Gastrocnemius medialis (tissue), 4 donors: ENCODE data around the gene ARHGAP28. TPM values are rescaled to one million over a fixed set of nuclear protein-coding genes. Genes with fewer than 3 reads are reported as not detected.
"Not testable (repeated sequence)": the region's sequence is repeated elsewhere in the genome, so short reads cannot be mapped to it uniquely, and the experiment has no call there.

ENCODE experiments used
- ATAC-seq, 2 donors: fragments of 150-250 bp; one replicate each; pipeline ENCODE4 v1.9.1; 2016
- DNase-seq, 2 donors: peaks; one replicate each; pipeline ENCODE4 v3.0.0-alpha.2; 2019
- H3K27ac ChIP-seq, 4 donors: fragments of 200-600 bp; sonication (generic); 1 replicate in 1 of 4; 2 replicates in 3 of 4; pipeline ENCODE4 v1.5.1; 2016 to 2018; ENCODE audit warnings: mild to moderate bottlenecking in 2 of 4, moderate library complexity in 1 of 4
- H3K27me3 ChIP-seq, 3 donors: fragments of 200-600 bp; sonication (generic) in 2 of 3; 1 replicate in 1 of 3; 2 replicates in 2 of 3; pipeline versions ENCODE4 v1.5.1 to v1.6.0; 2016 to 2019; ENCODE audit warnings: mild to moderate bottlenecking in 1 of 3, moderate library complexity in 1 of 3
- H3K36me3 ChIP-seq, 2 donors: fragments of 200-600 bp; sonication (generic) in 1 of 2; one replicate each; pipeline ENCODE4 v1.5.1; 2017 to 2018
- H3K4me1 ChIP-seq, 2 donors: fragments of 200-600 bp; sonication (generic) in 1 of 2; one replicate each; pipeline ENCODE4 v1.5.1; 2016 to 2017; ENCODE audit warnings: mild to moderate bottlenecking in 2 of 2
- H3K4me3 ChIP-seq, 4 donors: fragments of 200-600 bp; sonication (generic) in 3 of 4; 1 replicate in 1 of 4; 2 replicates in 3 of 4; pipeline ENCODE4 v1.5.1; 2016 to 2019; ENCODE audit warnings: mild to moderate bottlenecking in 2 of 4
- H3K9me3 ChIP-seq, 3 donors: fragments of 200-600 bp; sonication (generic) in 2 of 3; 1 replicate in 1 of 3; 2 replicates in 2 of 3; pipeline ENCODE4 v1.5.1; 2016 to 2019
- POLR2A ChIP-seq, 2 donors: fragments of 450-650 bp; IDR thresholded peaks; one replicate each; pipeline ENCODE4 v1.6.1; 2017; ENCODE audit warnings: antibody characterized with exemption in 2 of 2, mild to moderate bottlenecking in 2 of 2, moderate library complexity in 2 of 2
- in situ Hi-C, 4 donors: fragments of 200-750 bp; cut with MboI; loops; one replicate each; pipeline versions ENCODE4 v1.15.0 to v1.8.0; 2017; ENCODE audit warnings: low sequenced_read_pairs in 4 of 4
- intact Hi-C: fragments of 100-400 bp; cut with DNase I; formaldehyde crosslinking; loops from one replicate; pipeline ENCODE4 v1.15.1; 2023; ENCODE audit warnings: low total_unique reads
- total RNA-seq, 4 donors: library from RNA; depleted of rRNA; stranded (reverse); fragments of >200 nt; gene quantifications; one replicate each; pipeline versions ENCODE4 v1.1.0 to v1.2.3, GENCODE V29; 2016
- TF ChIP-seq, protein P1 (sequence below), 5 experiments: fragments of 450-650 bp in 3 of 5; fragments of 200-600 bp in 2 of 5; sonication (generic) in 2 of 5; IDR thresholded peaks in 4 of 5; conservative IDR thresholded peaks in 1 of 5; 1 replicate in 4 of 5; 2 replicates in 1 of 5; pipeline ENCODE4 v1.5.1; 2016 to 2019; ENCODE audit warnings: antibody characterized with exemption in 5 of 5, mild to moderate bottlenecking in 3 of 5, moderate library complexity in 3 of 5

ARHGAP28 gene
- total RNA-seq, 4 donors from 2014 or later, result 4.6 to 17.9 (median 6.2) TPM

DNA sequence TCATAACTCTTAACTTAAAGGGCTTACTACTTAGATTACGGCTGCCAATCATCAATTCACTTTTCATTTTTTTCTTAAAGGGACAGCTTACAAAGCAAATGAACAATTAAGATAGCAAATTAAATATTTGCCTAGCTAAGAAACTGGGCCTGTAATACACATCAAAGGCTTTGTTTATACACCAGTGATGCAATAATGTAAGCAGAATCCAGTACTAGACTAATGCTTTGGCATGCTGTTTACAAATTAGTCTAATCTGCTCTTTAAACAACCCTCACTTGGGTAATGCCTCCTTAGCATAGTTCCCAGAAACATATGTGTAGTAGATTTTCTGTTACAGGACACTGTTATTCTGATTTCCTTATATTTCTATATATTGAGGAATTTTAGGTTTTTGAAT lies 105.8 kb downstream of the ARHGAP28 start:
- intact Hi-C loops, result loop anchor here (10.0 kb wide), 1 partner anchor 111 kb away; the partner anchor contains the start of gene ARHGAP28
- TF ChIP-seq POLR2A (IDR thresholded peaks at IDR 0.05), result no peak
- TF ChIP-seq, protein P1, sequence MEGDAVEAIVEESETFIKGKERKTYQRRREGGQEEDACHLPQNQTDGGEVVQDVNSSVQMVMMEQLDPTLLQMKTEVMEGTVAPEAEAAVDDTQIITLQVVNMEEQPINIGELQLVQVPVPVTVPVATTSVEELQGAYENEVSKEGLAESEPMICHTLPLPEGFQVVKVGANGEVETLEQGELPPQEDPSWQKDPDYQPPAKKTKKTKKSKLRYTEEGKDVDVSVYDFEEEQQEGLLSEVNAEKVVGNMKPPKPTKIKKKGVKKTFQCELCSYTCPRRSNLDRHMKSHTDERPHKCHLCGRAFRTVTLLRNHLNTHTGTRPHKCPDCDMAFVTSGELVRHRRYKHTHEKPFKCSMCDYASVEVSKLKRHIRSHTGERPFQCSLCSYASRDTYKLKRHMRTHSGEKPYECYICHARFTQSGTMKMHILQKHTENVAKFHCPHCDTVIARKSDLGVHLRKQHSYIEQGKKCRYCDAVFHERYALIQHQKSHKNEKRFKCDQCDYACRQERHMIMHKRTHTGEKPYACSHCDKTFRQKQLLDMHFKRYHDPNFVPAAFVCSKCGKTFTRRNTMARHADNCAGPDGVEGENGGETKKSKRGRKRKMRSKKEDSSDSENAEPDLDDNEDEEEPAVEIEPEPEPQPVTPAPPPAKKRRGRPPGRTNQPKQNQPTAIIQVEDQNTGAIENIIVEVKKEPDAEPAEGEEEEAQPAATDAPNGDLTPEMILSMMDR (IDR thresholded peaks at IDR 0.05 in 4 of 5, conservative IDR thresholded peaks at IDR 0.05 in 1 of 5), result no peak
- Histone ChIP-seq H3K9me3 (no peaks in the 10 kb centered on the region), H3K27ac (no peak overlapping the region), H3K4me3 (no peak overlapping the region), H3K36me3 (no peaks in the 10 kb centered on the region), H3K4me1 (no peaks in the 10 kb centered on the region), H3K27me3 (no peaks in the 10 kb centered on the region)
- no peak for ATAC-seq
- in situ Hi-C loops, result no loop called here
- DNase-seq, result no peak

DNA sequence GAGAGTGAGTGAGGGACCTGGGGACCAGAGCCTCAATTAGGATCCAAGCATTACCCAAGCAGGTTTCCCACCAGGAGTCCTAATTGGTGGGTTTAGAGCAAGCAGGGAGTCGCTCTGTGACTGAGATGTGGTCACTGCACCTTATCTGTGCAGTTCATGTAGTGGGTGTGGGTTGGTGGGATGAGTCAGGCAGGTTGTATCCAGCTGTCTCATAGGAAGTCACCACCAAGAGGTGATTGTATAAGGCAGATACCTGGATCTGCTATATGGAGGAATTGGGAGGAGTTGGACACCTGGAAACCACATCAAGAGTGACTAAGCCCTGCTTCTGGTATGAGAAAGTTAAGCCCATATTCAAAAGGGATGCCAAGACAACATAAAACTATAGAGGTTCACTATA lies 106.8 kb downstream of the ARHGAP28 start:
- H3K27ac ChIP-seq, result no peak overlapping the region
- no peak for TF ChIP-seq POLR2A (IDR thresholded peaks at IDR 0.05)
- DNase-seq (no peak), ATAC-seq (no peak)
- no peaks in the 10 kb centered on the region for H3K36me3 ChIP-seq
- no peaks in the 10 kb centered on the region for H3K9me3 ChIP-seq
- no peak overlapping the region for H3K4me3 ChIP-seq
- intact Hi-C loops, result loop anchor here (10.0 kb wide), 1 partner anchor 112 kb away; the partner anchor contains the start of gene ARHGAP28
- no peaks in the 10 kb centered on the region for H3K4me1 ChIP-seq
- no peaks in the 10 kb centered on the region for H3K27me3 ChIP-seq
- in situ Hi-C loops, result no loop called here

DNA sequence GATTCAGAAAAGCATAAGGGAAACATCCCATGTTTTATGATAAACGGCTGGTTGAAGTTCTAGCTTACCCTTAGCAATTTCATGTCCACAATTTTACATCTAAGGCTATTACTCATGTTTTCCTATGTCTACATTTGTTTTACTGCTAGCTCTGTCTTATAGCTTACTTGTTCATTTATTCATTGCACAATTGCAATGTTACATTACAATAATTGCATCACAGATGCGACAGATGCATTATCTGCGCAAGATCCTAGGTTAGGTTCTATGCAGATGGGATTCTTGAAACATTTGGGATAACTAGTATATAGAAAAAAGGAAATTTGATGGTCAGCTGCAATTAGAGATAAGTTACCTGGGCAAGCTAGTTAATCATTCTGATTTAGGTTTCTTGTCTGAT lies 108.4 kb downstream of the ARHGAP28 start:
- in situ Hi-C loops (no loop called here), intact Hi-C loops (loop anchor here (10.0 kb wide), 1 partner anchor 113 kb away; the partner anchor contains the start of gene ARHGAP28)
- no peaks in the 10 kb centered on the region for H3K36me3 ChIP-seq
- no peaks in the 10 kb centered on the region for H3K27me3 ChIP-seq
- TF ChIP-seq, protein P1 (IDR thresholded peaks at IDR 0.05 in 4 of 5, conservative IDR thresholded peaks at IDR 0.05 in 1 of 5), result no peak
- TF ChIP-seq POLR2A (IDR thresholded peaks at IDR 0.05), result no peak
- ATAC-seq (no peak), DNase-seq (no peak)
- H3K4me3 ChIP-seq, result no peak overlapping the region
- no peaks in the 10 kb centered on the region for H3K9me3 ChIP-seq
- H3K4me1 ChIP-seq, result no peaks in the 10 kb centered on the region
- no peak overlapping the region for H3K27ac ChIP-seq

- ATAC-seq (no peak), DNase-seq (no peak)
- Histone ChIP-seq H3K4me1 (no peaks in the 10 kb centered on the region), H3K9me3 (no peaks in the 10 kb centered on the region), H3K36me3 (no peaks in the 10 kb centered on the region), H3K27ac (no peak overlapping the region), H3K4me3 (no peak overlapping the region), H3K27me3 (no peaks in the 10 kb centered on the region)
- intact Hi-C loops, result no loop called here
- in situ Hi-C loops, result no loop called here
- TF ChIP-seq POLR2A (IDR thresholded peaks at IDR 0.05), result no peak
- TF ChIP-seq, protein P1 (IDR thresholded peaks at IDR 0.05 in 4 of 5, conservative IDR thresholded peaks at IDR 0.05 in 1 of 5), result no peak
Observed at GRCh38 chr18:6842081-6842480, 112.6 kb downstream of the ARHGAP28 start.

GRCh38 chr18:6843308-6843707 lies 113.8 kb downstream of the ARHGAP28 start:
- TF ChIP-seq POLR2A (IDR thresholded peaks at IDR 0.05), result no peak
- TF ChIP-seq, protein P1 (IDR thresholded peaks at IDR 0.05 in 4 of 5, conservative IDR thresholded peaks at IDR 0.05 in 1 of 5), result no peak
- H3K4me1 ChIP-seq, result no peaks in the 10 kb centered on the region
- in situ Hi-C loops, result no loop called here
- no peaks in the 10 kb centered on the region for H3K27me3 ChIP-seq
- no peak for ATAC-seq
- no peak overlapping the region for H3K4me3 ChIP-seq
- intact Hi-C loops, result no loop called here
- H3K36me3 ChIP-seq, result no peaks in the 10 kb centered on the region
- DNase-seq, result no peak
- H3K9me3 ChIP-seq, result no peaks in the 10 kb centered on the region
- H3K27ac ChIP-seq, result no peak overlapping the region

DNA sequence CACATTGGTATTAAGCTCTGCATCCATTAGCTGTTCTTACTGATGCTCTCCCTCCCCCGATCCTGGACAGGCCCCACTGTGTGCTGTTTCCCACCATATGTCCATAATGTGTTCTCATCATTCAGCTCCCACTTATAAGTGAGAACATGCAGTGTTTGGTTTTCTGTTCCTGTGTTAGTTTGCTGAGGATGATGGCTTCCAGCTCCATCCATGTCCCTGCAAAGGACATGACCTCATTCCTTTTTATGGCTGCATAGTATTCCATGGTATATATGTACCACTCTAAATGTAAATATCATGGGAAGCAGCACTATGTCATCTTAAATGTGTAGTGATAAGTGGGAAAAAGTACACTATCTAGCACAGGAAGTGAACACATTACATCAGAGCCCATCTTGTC lies 116.0 kb downstream of the ARHGAP28 start:
- DNase-seq, H3K9me3 ChIP-seq, in situ Hi-C loops, H3K36me3 ChIP-seq, H3K4me3 ChIP-seq, intact Hi-C loops, H3K27ac ChIP-seq, ATAC-seq, H3K4me1 ChIP-seq, H3K27me3 ChIP-seq: not testable (repeated sequence)
